A673 (cell line): ENCODE measurements around the gene MSI2. TPM values are rescaled to one million over a fixed set of nuclear protein-coding genes. Genes with fewer than 3 reads are reported as not detected.

Experiments used
- BruUV-seq: library from RNA; stranded (reverse); fragments of 400-500 nt; replicated peaks from 2 replicates; lab custom pipeline; 2021; lab: Mats Ljungman, UMichigan
- CTCF ChIA-PET: fragments of 300-600 bp; sonication (Branson Sonifier 250); formaldehyde crosslinking; loops from one replicate; lab custom pipeline; 2022; ENCODE audit warnings: antibody characterized with exemption; lab: Charles Lee
- POLR2A ChIA-PET: fragments of 300-600 bp; sonication (Branson Sonifier 250); formaldehyde crosslinking; loops from one replicate; lab custom pipeline; 2022; ENCODE audit warnings: antibody characterized with exemption; ENCODE audit not compliant: low non-redundant PET; lab: Charles Lee
- DNase-seq: peaks from one replicate; pipeline ENCODE4 v3.0.0-alpha.2; 2015; ENCODE audit warnings: low spot score
- H3K27ac ChIP-seq: fragments of 200-600 bp; sonication (generic); 2 replicates; pipeline ENCODE4 v1.5.1; 2016; ENCODE audit warnings: mixed run types, low read depth, mild to moderate bottlenecking, mixed read lengths, antibody characterized with exemption, low read length; ENCODE audit not compliant: poor library complexity, severe bottlenecking
- H3K27me3 ChIP-seq: fragments of 200-600 bp; sonication (generic); replicated peaks from 2 replicates; pipeline ENCODE4 v1.6.1; 2017; ENCODE audit warnings: mixed run types, low read depth, mild to moderate bottlenecking, mixed read lengths, antibody characterized with exemption, low read length; ENCODE audit not compliant: insufficient read depth, poor library complexity
- H3K36me3 ChIP-seq: fragments of 200-600 bp; sonication (generic); 2 replicates; pipeline ENCODE4 v1.6.1; 2016; ENCODE audit warnings: mixed run types, mild to moderate bottlenecking, mixed read lengths, antibody characterized with exemption, low read length; ENCODE audit not compliant: insufficient read depth, poor library complexity, severe bottlenecking
- H3K4me1 ChIP-seq: fragments of 200-600 bp; sonication (generic); 2 replicates; pipeline ENCODE4 v1.6.1; 2017; ENCODE audit warnings: mixed run types, mild to moderate bottlenecking, mixed read lengths, antibody characterized with exemption, low read length; ENCODE audit not compliant: insufficient read depth, poor library complexity, severe bottlenecking
- H3K4me3 ChIP-seq: fragments of 200-600 bp; sonication (generic); 2 replicates; pipeline ENCODE4 v1.5.1; 2016; ENCODE audit warnings: low read depth, mixed run types, mild to moderate bottlenecking, mixed read lengths, low read length; ENCODE audit not compliant: poor library complexity, severe bottlenecking
- H3K9me3 ChIP-seq: fragments of 200-600 bp; sonication (generic); 2 replicates; pipeline ENCODE4 v1.6.1; 2016; ENCODE audit warnings: mixed run types, low read depth, mild to moderate bottlenecking, mixed read lengths, antibody characterized with exemption, low read length; ENCODE audit not compliant: poor library complexity, severe bottlenecking
- EZH2 ChIP-seq: fragments of 200-600 bp; sonication (generic); IDR thresholded peaks from 2 replicates; pipeline ENCODE4 v1.6.1; 2017; ENCODE audit warnings: borderline replicate concordance, low read depth, mild to moderate bottlenecking, mixed read lengths, antibody characterized with exemption, low read length; ENCODE audit not compliant: poor library complexity, severe bottlenecking
- intact Hi-C: fragments of 100-400 bp; cut with micrococcal nuclease; formaldehyde crosslinking; loops from one replicate; pipeline ENCODE4 v1.10.0; 2022; ENCODE audit not compliant: unreplicated experiment
- total RNA-seq: library from RNA; stranded (reverse); gene quantifications from 2 replicates; pipeline ENCODE4 v1.2.3, GENCODE V29; 2021
- TF ChIP-seq, protein P1 (sequence below): fragments of 300-800, 200-600 bp; sonication (generic); conservative IDR thresholded peaks from 2 replicates; pipeline ENCODE4 v1.5.1; 2017; ENCODE audit warnings: low read depth, mild to moderate bottlenecking, antibody characterized with exemption, low read length, moderate library complexity, mixed read lengths

The MSI2 gene
- total RNA-seq, 1 experiment from 2014 or later = 108 TPM

DNA sequence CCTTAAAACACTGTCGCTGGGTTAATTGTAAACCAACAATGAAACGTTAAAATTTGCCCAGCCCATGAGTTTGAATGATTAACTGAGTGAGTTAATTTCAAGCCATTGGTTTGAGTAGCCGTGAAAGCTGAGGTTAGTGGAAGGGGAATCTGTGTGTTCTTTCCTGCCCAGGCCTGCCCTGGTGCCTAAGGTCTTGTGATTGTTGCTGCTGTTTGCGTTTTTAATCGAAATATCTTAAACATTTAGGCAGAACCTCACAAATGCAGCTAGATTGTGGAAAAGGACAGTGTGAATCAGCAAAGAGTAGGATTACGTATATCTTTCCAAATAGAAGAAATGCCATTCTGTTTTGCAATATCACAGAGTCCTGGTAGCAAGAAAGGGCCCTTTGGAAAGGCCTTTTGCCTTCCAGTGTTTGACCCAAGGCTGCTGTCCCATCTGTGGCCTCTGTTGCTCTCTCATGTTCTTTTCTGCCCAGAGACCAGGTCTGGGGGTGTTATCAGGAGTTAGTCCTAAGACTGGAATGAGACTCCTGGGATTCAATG, 113.8 kb downstream of the MSI2 start:
- Histone ChIP-seq H3K27me3 (no peaks in the 10 kb centered on the region), H3K27ac (no peak overlapping the region), H3K4me3 (no peak overlapping the region), H3K9me3 (peaks cover 8% of the 10 kb centered on the region), H3K4me1 (peaks cover 19% of the 10 kb centered on the region), H3K36me3 (no peaks in the 10 kb centered on the region)
- BruUV-seq = no TSS peak
- intact Hi-C loops = no loop called here
- POLR2A ChIA-PET = no interaction called here
- TF ChIP-seq, protein P1, sequence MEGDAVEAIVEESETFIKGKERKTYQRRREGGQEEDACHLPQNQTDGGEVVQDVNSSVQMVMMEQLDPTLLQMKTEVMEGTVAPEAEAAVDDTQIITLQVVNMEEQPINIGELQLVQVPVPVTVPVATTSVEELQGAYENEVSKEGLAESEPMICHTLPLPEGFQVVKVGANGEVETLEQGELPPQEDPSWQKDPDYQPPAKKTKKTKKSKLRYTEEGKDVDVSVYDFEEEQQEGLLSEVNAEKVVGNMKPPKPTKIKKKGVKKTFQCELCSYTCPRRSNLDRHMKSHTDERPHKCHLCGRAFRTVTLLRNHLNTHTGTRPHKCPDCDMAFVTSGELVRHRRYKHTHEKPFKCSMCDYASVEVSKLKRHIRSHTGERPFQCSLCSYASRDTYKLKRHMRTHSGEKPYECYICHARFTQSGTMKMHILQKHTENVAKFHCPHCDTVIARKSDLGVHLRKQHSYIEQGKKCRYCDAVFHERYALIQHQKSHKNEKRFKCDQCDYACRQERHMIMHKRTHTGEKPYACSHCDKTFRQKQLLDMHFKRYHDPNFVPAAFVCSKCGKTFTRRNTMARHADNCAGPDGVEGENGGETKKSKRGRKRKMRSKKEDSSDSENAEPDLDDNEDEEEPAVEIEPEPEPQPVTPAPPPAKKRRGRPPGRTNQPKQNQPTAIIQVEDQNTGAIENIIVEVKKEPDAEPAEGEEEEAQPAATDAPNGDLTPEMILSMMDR = no peak
- no peak for DNase-seq
- CTCF ChIA-PET = no interaction called here

GRCh38 chr17:57370619-57371018, 114.3 kb downstream of the MSI2 start:
- Histone ChIP-seq H3K27me3 (no peaks in the 10 kb centered on the region), H3K4me3 (no peak overlapping the region), H3K4me1 (peaks cover 14% of the 10 kb centered on the region), H3K9me3 (peaks cover 8% of the 10 kb centered on the region), H3K36me3 (no peaks in the 10 kb centered on the region), H3K27ac (no peak overlapping the region)
- TF ChIP-seq EZH2 = no peak
- TF ChIP-seq, protein P1 = no peak
- CTCF ChIA-PET = no interaction called here
- no peak for DNase-seq
- no TSS peak for BruUV-seq
- POLR2A ChIA-PET = no interaction called here
- intact Hi-C loops = no loop called here

- no peak for DNase-seq
- POLR2A ChIA-PET = no interaction called here
These were observed 115.8 kb downstream of the MSI2 start for GRCh38 chr17:57372156-57372555.

More at GRCh38 chr17:57372156-57372555, 115.8 kb downstream of the MSI2 start:
- intact Hi-C loops = no loop called here
- peaks cover 6% of the 10 kb centered on the region for H3K4me1 ChIP-seq
- H3K27ac ChIP-seq = no peak overlapping the region
- H3K27me3 ChIP-seq = no peaks in the 10 kb centered on the region
- peaks cover 8% of the 10 kb centered on the region for H3K9me3 ChIP-seq
- no peaks in the 10 kb centered on the region for H3K36me3 ChIP-seq
- no peak overlapping the region for H3K4me3 ChIP-seq
- BruUV-seq = no TSS peak
- CTCF ChIA-PET = no interaction called here
- TF ChIP-seq, protein P1 = no peak
- no peak for TF ChIP-seq EZH2
